K562 (cell line): ENCODE data around the gene ENDOG. TPM values are rescaled to one million over a fixed set of nuclear protein-coding genes. Genes with fewer than 3 reads are reported as not detected.
A peak's percentile ranks its signal among the peaks of the same experiment; 100 is the strongest.

ENCODE experiments used
- ATAC-seq: fragments of 200-7000 bp; cut with Tn5 transposase; 3 replicates; pipeline ENCODE4 v1.9.1; 2020; ENCODE audit warnings: moderate library complexity
- BruUV-seq: library from RNA; stranded (reverse); fragments of 400-500 nt; replicated peaks from 2 replicates; lab custom pipeline; 2021; lab: Mats Ljungman, UMichigan
- CTCF ChIA-PET: fragments of 300-600 bp; formaldehyde crosslinking; extraction: SDS; loops from one replicate; lab custom pipeline; 2021; ENCODE audit warnings: low intra/inter-chr PET ratio; lab: Yijun Ruan, JAX
- POLR2A ChIA-PET: fragments of 300-600, 350-650 bp; sonication (Branson Sonifier 250); formaldehyde crosslinking; extraction: SDS; loops from one replicate; lab custom pipeline; 2021; ENCODE audit warnings: antibody characterized with exemption, inconsistent platforms; lab: Yijun Ruan, JAX
- DNase-seq, 4 experiments: peaks; one replicate each; pipeline versions ENCODE4 v3.0.0 to v3.0.0-alpha.2; 2011 to 2018; ENCODE audit warnings: low spot score in 3 of 4, mixed read lengths in 3 of 4; ENCODE audit errors: extremely low read depth in 1 of 4
- FAIRE-seq: peaks from 2 replicates; lab custom pipeline; 2011; peaks lifted over from hg19 to GRCh38; lab: Jason Lieb, UNC
- H2AFZ ChIP-seq: 2 replicates; pipeline ENCODE4 v1.6.0; 2011; ENCODE audit warnings: low read depth, low read length, control low read depth, inconsistent platforms
- H3K27ac ChIP-seq: fragments of 200-600 bp; 3 replicates; pipeline ENCODE4 v1.8.0; 2011; ENCODE audit warnings: low read depth, mild to moderate bottlenecking, control low read depth, inconsistent platforms, low read length, moderate library complexity, mixed read lengths; ENCODE audit errors: extremely low read depth
- H3K27me3 ChIP-seq, 2 experiments: fragments of 300-600 bp in 1 of 2; 2 replicates in 1 of 2; 3 replicates in 1 of 2; pipeline versions ENCODE4 v1.6.0 to v1.8.0; 2011; ENCODE audit warnings: inconsistent platforms in 2 of 2, low read length in 2 of 2, mild to moderate bottlenecking in 1 of 2, mixed read lengths in 1 of 2, moderate library complexity in 1 of 2; ENCODE audit not compliant: control insufficient read depth in 2 of 2, insufficient read depth in 2 of 2
- H3K36me3 ChIP-seq: fragments of 300-600 bp; 3 replicates; pipeline ENCODE4 v1.8.0; 2011; ENCODE audit warnings: mild to moderate bottlenecking, low read length, inconsistent platforms; ENCODE audit not compliant: control insufficient read depth, insufficient read depth
- H3K4me1 ChIP-seq, 2 experiments: fragments of 200-600 bp in 1 of 2; replicated peaks in 1 of 2; 2 replicates in 1 of 2; 3 replicates in 1 of 2; pipeline versions ENCODE4 v1.5.1 to v1.8.0; 2011; ENCODE audit warnings: inconsistent platforms in 2 of 2, low read length in 2 of 2, mild to moderate bottlenecking in 1 of 2, mixed read lengths in 1 of 2, moderate library complexity in 1 of 2; ENCODE audit not compliant: control insufficient read depth in 2 of 2, insufficient read depth in 2 of 2
- H3K4me2 ChIP-seq: 2 replicates; pipeline ENCODE4 v1.6.1; 2011; ENCODE audit warnings: low read length, control low read depth, inconsistent platforms, mixed read lengths; ENCODE audit not compliant: insufficient read depth
- H3K4me3 ChIP-seq: fragments of 200-600 bp; sonication (generic), shearing (Covaris generic); 2 replicates; pipeline ENCODE4 v1.5.1; 2016; ENCODE audit warnings: control low read depth, inconsistent platforms
- H3K79me2 ChIP-seq: fragments of 200-600 bp; 3 replicates; pipeline ENCODE4 v1.8.0; 2011; ENCODE audit warnings: low read length, inconsistent platforms; ENCODE audit not compliant: control insufficient read depth, insufficient read depth
- H3K9ac ChIP-seq, 2 experiments: 2 replicates each; pipeline versions ENCODE4 v1.6.0 to v1.6.1; 2011; ENCODE audit warnings: low read depth in 2 of 2, low read length in 2 of 2, control low read depth in 1 of 2, inconsistent platforms in 1 of 2, mild to moderate bottlenecking in 1 of 2, mixed read lengths in 1 of 2; ENCODE audit not compliant: insufficient read depth in 1 of 2
- H3K9me1 ChIP-seq: one replicate; pipeline ENCODE4 v1.6.0; 2011; ENCODE audit warnings: inconsistent platforms, mild to moderate bottlenecking, low read length, moderate library complexity; ENCODE audit not compliant: control insufficient read depth, insufficient read depth
- H3K9me3 ChIP-seq: replicated peaks from 2 replicates; pipeline ENCODE4 v1.5.1; 2011; ENCODE audit warnings: low read depth, low read length, inconsistent platforms; ENCODE audit not compliant: control insufficient read depth, insufficient read depth
- H4K20me1 ChIP-seq: replicated peaks from 2 replicates; pipeline ENCODE4 v1.6.1; 2011; ENCODE audit warnings: low read length, inconsistent platforms, mixed read lengths; ENCODE audit not compliant: control insufficient read depth, insufficient read depth
- EP400 ChIP-seq: fragments of 450-650 bp; IDR thresholded peaks from 2 replicates; pipeline ENCODE4 v1.6.1; 2017; ENCODE audit warnings: antibody characterized with exemption, mild to moderate bottlenecking, moderate library complexity
- HNRNPL ChIP-seq: fragments of 200-400 bp; formaldehyde crosslinking; IDR thresholded peaks from 2 replicates; pipeline ENCODE4 v1.6.1; 2017; ENCODE audit warnings: low read depth, mild to moderate bottlenecking, low read length
- POLR2A ChIP-seq: fragments of 450-650 bp; conservative IDR thresholded peaks from 2 replicates; pipeline ENCODE4 v1.6.1; 2016
- POLR2AphosphoS5 ChIP-seq: IDR thresholded peaks from 2 replicates; pipeline ENCODE4 v1.6.1; 2011; ENCODE audit warnings: mild to moderate bottlenecking, low read depth, low read length, moderate library complexity; ENCODE audit not compliant: control insufficient read depth, insufficient read depth
- POLR2G ChIP-seq: fragments of 200-400 bp; formaldehyde crosslinking; IDR thresholded peaks from 2 replicates; pipeline ENCODE4 v1.6.1; 2017; ENCODE audit warnings: low read depth, mild to moderate bottlenecking, antibody characterized with exemption, low read length, moderate library complexity
- RBFOX2 ChIP-seq: fragments of 200-400 bp; formaldehyde crosslinking; IDR thresholded peaks from 2 replicates; pipeline ENCODE4 v1.6.1; 2017; ENCODE audit warnings: low read depth, mild to moderate bottlenecking, low read length, moderate library complexity
- RBM22 ChIP-seq: fragments of 200-400 bp; formaldehyde crosslinking; IDR thresholded peaks from 2 replicates; pipeline ENCODE4 v1.6.1; 2018; ENCODE audit warnings: low read length, low read depth; ENCODE audit not compliant: poor library complexity, severe bottlenecking
- SUPT5H ChIP-seq: fragments of 450-650 bp; IDR thresholded peaks from 2 replicates; pipeline ENCODE4 v1.6.1; 2016
- VEZF1 ChIP-seq: fragments of 200-800 bp; sonication (Bioruptor generic); IDR thresholded peaks from 2 replicates; pipeline ENCODE4 v1.6.1; 2017; ENCODE audit warnings: missing genetic modification characterization, missing compliant biosample characterization
- WGBS: fragments of 100-300 bp; shearing (Covaris generic); methylation state at CpG from one replicate; pipeline ENCODE4 v1.1.6; 2016; ENCODE audit warnings: low coverage, mixed read lengths; ENCODE audit not compliant: insufficient coverage; ENCODE audit errors: missing lambda C conversion rate; 5-methylcytosine and 5-hydroxymethylcytosine counted together
- in situ Hi-C: fragments of 300-500 bp; cut with MboI; formaldehyde crosslinking; loops from 4 replicates; pipeline ENCODE4 v1.15.0; 2018; ENCODE audit warnings: inconsistent platforms, mixed read lengths
- intact Hi-C: fragments of 100-400 bp; cut with micrococcal nuclease; formaldehyde crosslinking; loops from 2 replicates; pipeline ENCODE4 v1.14.2; 2022
- polyA plus RNA-seq, 8 experiments: library from polyadenylated mRNA; depleted of rRNA in 4 of 8; stranded (reverse) in 5 of 8; unstranded in 3 of 8; fragments of >200 nt; fragmentation: Nextera tagmentation in 2 of 8; fragmentation: Illumina TruSeq in 1 of 8; extraction: Ambion mirVana in 2 of 8; extraction: Trizol in 1 of 8; gene quantifications; 2 replicates each; pipeline versions ENCODE4 v1.2.1 to v1.2.3, GENCODE V29; 2011 to 2014; ENCODE audit warnings: inconsistent platforms in 1 of 8, missing spikeins in 1 of 8
- total RNA-seq, 7 experiments: library from RNA; depleted of rRNA in 6 of 7; stranded (reverse); fragments of >200 nt in 6 of 7; fragmentation: Illumina TruSeq in 2 of 7; extraction: Trizol in 2 of 7; gene quantifications; 2 replicates each; pipeline versions ENCODE4 v1.2.1 to v1.2.3, GENCODE V29; 2011 to 2021; ENCODE audit warnings: low replicate concordance in 1 of 7
- TF ChIP-seq, protein P1 (sequence below), 2 experiments: fragments of 450-650 bp in 1 of 2; sonication (generic) in 1 of 2; formaldehyde crosslinking; conservative IDR thresholded peaks; 2 replicates each; pipeline versions ENCODE4 v1.4.0 to v1.8.1; 2020 to 2022; ENCODE audit warnings: mild to moderate bottlenecking in 1 of 2, missing genetic modification reagents in 1 of 2

Gene ENDOG
- total and polyA plus RNA-seq, 9 of the 15 experiments (the other 6 are each of a cell fraction or from before 2014, with no cell fraction given), result 1.2 to 91.0 (median 25.5) TPM

DNA sequence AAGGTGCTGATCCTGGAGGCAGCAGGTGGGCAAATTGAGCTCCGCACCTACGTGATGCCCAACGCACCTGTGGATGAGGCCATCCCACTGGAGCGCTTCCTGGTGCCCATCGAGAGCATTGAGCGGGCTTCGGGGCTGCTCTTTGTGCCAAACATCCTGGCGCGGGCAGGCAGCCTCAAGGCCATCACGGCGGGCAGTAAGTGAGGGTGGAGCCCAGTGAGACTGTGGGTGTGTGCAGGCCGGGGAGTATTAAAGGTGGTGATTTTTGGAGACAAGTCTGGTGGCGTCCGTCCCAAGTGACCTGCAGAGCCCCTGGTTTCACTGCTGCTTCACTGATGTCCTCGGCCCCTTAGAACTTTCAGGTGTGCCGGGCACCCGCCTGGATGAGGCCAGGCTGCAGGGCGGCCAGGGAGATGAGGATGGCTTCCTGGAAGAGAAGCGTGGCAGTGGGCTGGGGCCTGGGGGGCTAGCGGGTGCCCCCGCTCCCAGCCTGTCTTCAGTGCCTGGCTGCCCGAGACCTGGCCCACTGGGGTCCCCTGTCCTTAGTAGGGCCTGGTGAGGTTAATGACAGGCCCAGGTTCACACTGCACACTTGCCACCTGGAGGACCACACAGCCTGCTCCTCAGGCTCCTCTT is 4.2 kb downstream of the ENDOG start:
- TF ChIP-seq VEZF1 (no peak), RBFOX2 (peak; percentile 56), HNRNPL (peak; percentile 59; the same call in 1 of the 2 replicates), SUPT5H (0 out of 2 replicates have a peak, but pooled peaks have one; percentile 10), RBM22 (peak; percentile 71), POLR2A (peak; percentile 9; the same call in 1 of the 2 replicates), EP400 (no peak), POLR2AphosphoS5 (peak; percentile 21; the same call in 1 of the 2 replicates), POLR2G (peak; percentile 68; the same call in 1 of the 2 replicates)
- TF ChIP-seq, protein P1, sequence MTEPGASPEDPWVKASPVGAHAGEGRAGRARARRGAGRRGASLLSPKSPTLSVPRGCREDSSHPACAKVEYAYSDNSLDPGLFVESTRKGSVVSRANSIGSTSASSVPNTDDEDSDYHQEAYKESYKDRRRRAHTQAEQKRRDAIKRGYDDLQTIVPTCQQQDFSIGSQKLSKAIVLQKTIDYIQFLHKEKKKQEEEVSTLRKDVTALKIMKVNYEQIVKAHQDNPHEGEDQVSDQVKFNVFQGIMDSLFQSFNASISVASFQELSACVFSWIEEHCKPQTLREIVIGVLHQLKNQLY (CRISPR knock-in tag; conservative IDR thresholded peaks at IDR 0.05), result no peak
- ATAC-seq (no peak), DNase-seq (no peak), FAIRE-seq (no peak)
- H2AFZ ChIP-seq, result no peak overlapping the region
- in situ Hi-C loops (no loop called here), intact Hi-C loops (no loop called here)
- peaks cover 77% of the 10 kb centered on the region for H3K36me3 ChIP-seq
- H3K9me3 ChIP-seq, result no peaks in the 10 kb centered on the region
- WGBS, result 93% methylated on average over 22 of the region's 22 CpGs
- H3K9me1 ChIP-seq, result no peaks in the 10 kb centered on the region
- no peak overlapping the region for H3K9ac ChIP-seq
- ChIA-PET POLR2A (interaction anchor here (0.5 kb wide), 1 partner anchor 124 kb away, joined by 3 read pairs; no protein-coding TSS in a partner anchor), CTCF (no interaction called here)
- no peak overlapping the region for H3K4me3 ChIP-seq
- H4K20me1 ChIP-seq, result peaks cover 14% of the 10 kb centered on the region
- no peak overlapping the region for H3K4me2 ChIP-seq
- H3K27ac ChIP-seq, result no peak overlapping the region
- no peaks in the 10 kb centered on the region for H3K27me3 ChIP-seq
- BruUV-seq, result no TSS peak
- peaks cover 4 to 69% of the 10 kb centered on the region in 2 experiments; a peak in 3 of 5 replicates for H3K4me1 ChIP-seq
- peaks cover 20% of the 10 kb centered on the region for H3K79me2 ChIP-seq
